ENCODE results near the gene PAK5.

DNA sequence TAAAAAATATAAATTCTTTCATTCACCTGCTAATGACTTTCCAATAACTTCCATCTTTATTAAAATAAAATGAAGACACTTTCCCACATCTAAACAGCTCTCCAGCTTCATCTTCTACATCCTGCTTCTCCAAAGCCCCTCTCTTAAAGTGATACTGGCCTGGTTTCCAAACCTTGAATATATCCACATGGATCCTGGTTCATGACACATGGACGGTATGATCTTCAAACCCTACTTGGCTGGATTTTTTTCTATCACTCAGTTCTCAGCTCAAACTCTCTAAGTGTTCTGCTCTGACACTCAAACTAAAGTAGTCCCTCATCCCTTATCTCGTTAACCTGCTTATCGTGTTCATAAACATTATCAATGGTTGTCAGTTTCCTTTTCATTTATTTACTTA, 128.2 kb downstream of the PAK5 start:
- TF ChIP-seq, protein P1, sequence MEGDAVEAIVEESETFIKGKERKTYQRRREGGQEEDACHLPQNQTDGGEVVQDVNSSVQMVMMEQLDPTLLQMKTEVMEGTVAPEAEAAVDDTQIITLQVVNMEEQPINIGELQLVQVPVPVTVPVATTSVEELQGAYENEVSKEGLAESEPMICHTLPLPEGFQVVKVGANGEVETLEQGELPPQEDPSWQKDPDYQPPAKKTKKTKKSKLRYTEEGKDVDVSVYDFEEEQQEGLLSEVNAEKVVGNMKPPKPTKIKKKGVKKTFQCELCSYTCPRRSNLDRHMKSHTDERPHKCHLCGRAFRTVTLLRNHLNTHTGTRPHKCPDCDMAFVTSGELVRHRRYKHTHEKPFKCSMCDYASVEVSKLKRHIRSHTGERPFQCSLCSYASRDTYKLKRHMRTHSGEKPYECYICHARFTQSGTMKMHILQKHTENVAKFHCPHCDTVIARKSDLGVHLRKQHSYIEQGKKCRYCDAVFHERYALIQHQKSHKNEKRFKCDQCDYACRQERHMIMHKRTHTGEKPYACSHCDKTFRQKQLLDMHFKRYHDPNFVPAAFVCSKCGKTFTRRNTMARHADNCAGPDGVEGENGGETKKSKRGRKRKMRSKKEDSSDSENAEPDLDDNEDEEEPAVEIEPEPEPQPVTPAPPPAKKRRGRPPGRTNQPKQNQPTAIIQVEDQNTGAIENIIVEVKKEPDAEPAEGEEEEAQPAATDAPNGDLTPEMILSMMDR (IDR thresholded peaks at IDR 0.05), result no peak
- no peak for TF ChIP-seq EZH2 (IDR thresholded peaks at IDR 0.05; ENCODE audit: borderline replicate concordance, insufficient read depth, low read depth, low read length, poor library complexity, severe bottlenecking)

Data from B cell (primary cell).